GM12864 (cell line): ENCODE data around the gene SLC4A3.
A peak's percentile ranks its signal among the peaks of the same experiment; 100 is the strongest.

Source experiments
- DNase-seq: peaks from one replicate; pipeline ENCODE4 v3.0.0-alpha.2; 2011; ENCODE audit warnings: low read depth
- H3K4me3 ChIP-seq: 2 replicates; pipeline ENCODE4 v1.5.1; 2011; ENCODE audit warnings: mild to moderate bottlenecking, low read depth, low read length, control low read depth
- TF ChIP-seq, protein P1 (sequence below): IDR thresholded peaks from 2 replicates; pipeline ENCODE4 v1.5.1; 2011; ENCODE audit warnings: low read depth, mild to moderate bottlenecking, moderate library complexity, low read length, control low read depth, inconsistent platforms; ENCODE audit errors: missing control alignments

The SLC4A3 gene

DNA sequence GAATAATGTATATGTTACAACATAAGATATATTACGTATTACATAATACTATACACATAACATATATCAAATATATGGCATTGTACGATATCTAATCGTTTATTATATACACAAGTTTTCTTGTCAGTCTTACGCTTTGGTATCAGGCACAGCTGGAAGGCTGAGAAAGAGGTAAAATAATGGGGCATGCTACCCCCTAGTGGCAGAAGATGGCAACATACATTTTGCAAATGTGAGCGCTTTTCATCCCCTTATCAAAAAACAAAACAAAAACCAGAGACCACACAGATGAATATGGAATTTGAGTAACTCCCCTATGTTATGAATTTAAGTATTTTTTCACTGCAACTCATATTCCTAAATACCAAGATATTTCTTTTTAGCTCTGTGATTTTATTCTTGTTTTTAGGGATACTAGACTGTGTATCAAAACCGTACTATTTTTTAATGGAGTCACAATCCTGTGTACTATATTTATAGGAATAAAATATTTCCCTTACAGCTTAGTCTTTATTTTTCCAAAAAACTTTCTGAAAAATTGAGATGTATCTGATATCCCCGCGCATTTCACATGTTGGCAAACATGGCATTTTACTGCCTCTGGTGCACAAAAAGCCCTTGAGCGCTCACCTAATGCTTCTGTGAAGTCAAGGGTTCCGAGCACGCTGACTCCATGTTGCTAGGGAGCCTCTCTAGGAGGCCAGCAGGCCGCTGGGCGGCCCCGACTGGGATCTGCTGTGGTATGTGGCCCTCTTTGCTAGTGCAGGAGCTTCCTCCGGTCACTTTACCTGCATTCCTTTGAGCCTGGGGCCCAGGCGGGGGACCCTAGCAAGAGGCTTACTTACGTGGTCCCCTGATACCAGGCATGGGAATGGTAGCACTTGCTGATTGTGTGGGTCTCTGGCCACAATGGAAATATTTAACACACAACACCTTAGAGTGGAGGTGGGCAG is 62.5 kb downstream of the SLC4A3 start:
- DNase-seq, result peak; percentile 42
- no peak overlapping the region for H3K4me3 ChIP-seq
- TF ChIP-seq, protein P1, sequence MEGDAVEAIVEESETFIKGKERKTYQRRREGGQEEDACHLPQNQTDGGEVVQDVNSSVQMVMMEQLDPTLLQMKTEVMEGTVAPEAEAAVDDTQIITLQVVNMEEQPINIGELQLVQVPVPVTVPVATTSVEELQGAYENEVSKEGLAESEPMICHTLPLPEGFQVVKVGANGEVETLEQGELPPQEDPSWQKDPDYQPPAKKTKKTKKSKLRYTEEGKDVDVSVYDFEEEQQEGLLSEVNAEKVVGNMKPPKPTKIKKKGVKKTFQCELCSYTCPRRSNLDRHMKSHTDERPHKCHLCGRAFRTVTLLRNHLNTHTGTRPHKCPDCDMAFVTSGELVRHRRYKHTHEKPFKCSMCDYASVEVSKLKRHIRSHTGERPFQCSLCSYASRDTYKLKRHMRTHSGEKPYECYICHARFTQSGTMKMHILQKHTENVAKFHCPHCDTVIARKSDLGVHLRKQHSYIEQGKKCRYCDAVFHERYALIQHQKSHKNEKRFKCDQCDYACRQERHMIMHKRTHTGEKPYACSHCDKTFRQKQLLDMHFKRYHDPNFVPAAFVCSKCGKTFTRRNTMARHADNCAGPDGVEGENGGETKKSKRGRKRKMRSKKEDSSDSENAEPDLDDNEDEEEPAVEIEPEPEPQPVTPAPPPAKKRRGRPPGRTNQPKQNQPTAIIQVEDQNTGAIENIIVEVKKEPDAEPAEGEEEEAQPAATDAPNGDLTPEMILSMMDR, result peak; percentile 70

DNA sequence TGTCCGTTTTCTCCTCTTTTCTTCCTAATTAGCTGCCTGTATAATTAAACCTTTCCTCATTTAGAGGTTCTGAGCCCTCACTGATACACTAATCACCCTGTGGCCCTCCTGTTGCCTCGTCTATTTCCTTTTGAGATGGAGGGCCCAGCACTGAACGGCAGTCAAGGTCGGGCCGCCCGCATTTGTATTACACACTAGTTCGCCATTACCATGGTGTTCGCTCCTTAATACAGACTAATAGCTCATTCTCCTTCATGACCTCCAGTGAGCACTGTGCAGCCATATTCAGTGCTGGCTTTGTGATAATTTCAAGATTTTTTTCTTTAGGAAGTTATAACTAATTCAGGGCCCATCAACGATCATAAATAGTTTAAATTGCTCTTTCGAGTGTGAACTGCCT is 64.1 kb downstream of the SLC4A3 start:
- TF ChIP-seq, protein P1, result no peak
- no peak for DNase-seq
- H3K4me3 ChIP-seq, result no peak overlapping the region
